Spleen (tissue), 11 donors: ENCODE measurements around the gene BFSP1. TPM values are rescaled to one million over a fixed set of nuclear protein-coding genes. Genes with fewer than 3 reads are reported as not detected.

Experiments
- DNase-seq: peaks from one replicate; pipeline ENCODE4 v3.0.0-alpha.2; 2020
- H3K27ac ChIP-seq, 8 donors: fragments of 200-600 bp; sonication (generic) in 7 of 8; 1 replicate in 4 of 8; 2 replicates in 4 of 8; pipeline versions ENCODE4 v1.5.0 to v1.8.0; 2016 to 2021; ENCODE audit warnings: inconsistent platforms in 4 of 8, mild to moderate bottlenecking in 4 of 8, moderate library complexity in 1 of 8
- H3K27me3 ChIP-seq, 7 donors: fragments of 200-600 bp; sonication (generic) in 6 of 7; replicated peaks in 1 of 7; 1 replicate in 4 of 7; 2 replicates in 3 of 7; pipeline versions ENCODE4 v1.5.0 to v1.8.0; 2016 to 2021; ENCODE audit warnings: inconsistent platforms in 3 of 7, mild to moderate bottlenecking in 1 of 7
- H3K36me3 ChIP-seq, 6 donors: fragments of 200-600 bp; sonication (generic) in 5 of 6; 1 replicate in 4 of 6; 2 replicates in 2 of 6; pipeline versions ENCODE4 v1.5.0 to v1.8.0; 2016 to 2021; ENCODE audit warnings: inconsistent platforms in 2 of 6
- H3K4me1 ChIP-seq, 6 donors: fragments of 200-600 bp; sonication (generic) in 5 of 6; 1 replicate in 3 of 6; 2 replicates in 3 of 6; pipeline versions ENCODE4 v1.5.0 to v1.8.0; 2016 to 2021; ENCODE audit warnings: inconsistent platforms in 3 of 6
- H3K4me3 ChIP-seq, 8 donors: fragments of 200-600 bp; sonication (generic) in 7 of 8; 1 replicate in 4 of 8; 2 replicates in 4 of 8; pipeline versions ENCODE4 v1.5.0 to v1.8.0; 2016 to 2021; ENCODE audit warnings: inconsistent platforms in 4 of 8, mild to moderate bottlenecking in 4 of 8, moderate library complexity in 2 of 8
- H3K9me3 ChIP-seq, 8 donors: fragments of 200-600 bp; sonication (generic) in 7 of 8; 1 replicate in 4 of 8; 2 replicates in 4 of 8; pipeline versions ENCODE4 v1.5.0 to v1.8.0; 2016 to 2021; ENCODE audit warnings: inconsistent platforms in 4 of 8
- CTCF ChIP-seq, 11 experiments: fragments of 200-600 bp in 7 of 11; fragments of 450-650 bp in 4 of 11; sonication (generic) in 4 of 11; IDR thresholded peaks in 8 of 11; conservative IDR thresholded peaks in 3 of 11; 1 replicate in 7 of 11; 2 replicates in 4 of 11; pipeline versions ENCODE4 v1.4.0 to v1.8.0; 2016 to 2021; ENCODE audit warnings: antibody characterized with exemption in 11 of 11, inconsistent platforms in 4 of 11, mild to moderate bottlenecking in 1 of 11
- POLR2A ChIP-seq, 3 donors: fragments of 450-650 bp; IDR thresholded peaks; one replicate each; pipeline ENCODE4 v1.5.1; 2017; ENCODE audit warnings: antibody characterized with exemption in 3 of 3, mild to moderate bottlenecking in 1 of 3
- POLR2AphosphoS5 ChIP-seq, 3 donors: sonication (generic); formaldehyde crosslinking; IDR thresholded peaks; one replicate each; pipeline ENCODE4 v1.5.1; 2017; ENCODE audit warnings: antibody characterized with exemption in 3 of 3
- WGBS, 5 donors: extraction: QIAGEN DNeasy Blood & Tissue Kit in 3 of 5; methylation state at CpG; one replicate each; pipeline versions ENCODE4 v1.1.5 to v1.1.7; 2013 to 2018; 5-methylcytosine and 5-hydroxymethylcytosine counted together
- intact Hi-C: fragments of 100-400 bp; cut with DNase I; formaldehyde crosslinking; loops from one replicate; pipeline ENCODE4 v1.15.0; 2023; ENCODE audit warnings: low total_unique reads
- polyA plus RNA-seq, 3 donors: library from polyadenylated mRNA; stranded (reverse); fragments of 200-250 nt; gene quantifications; one replicate each; pipeline ENCODE4 v1.2.1, GENCODE V29; 2013
- total RNA-seq, 7 donors: library from RNA; depleted of rRNA in 3 of 7; stranded (reverse); fragments of >200 nt in 3 of 7; fragmentation: NEBNext Ultra II Directional in 4 of 7; extraction: Animal tissue kit (Norgen Biotek cat#: 25700) in 4 of 7; gene quantifications; one replicate each; pipeline versions ENCODE4 v1.1.0 to v1.2.1, GENCODE V29; 2016 to 2021
- donor health status: healthy with polysubstance abuse.
- donor health status: DM: no; HTN: no; CAD: no; lungs with moderate emphysema.
- donor health status: DM: no; HTN: no; CAD: no.
- donor health status: Bipolar disorder and iron deficiency.
- donor health status: healthy.
- donor health status: DM: no; HTN: no; CAD: no.
- donor health status: DM: yes; HTN: yes; CAD: no.

BFSP1 gene
- total and polyA plus RNA-seq, 10 donors: 0.13 to 0.86 (median 0.41) TPM

- peaks cover 0 to 6% (median under 1%) of the 10 kb centered on the region in 6 donors for H3K4me1 ChIP-seq
- DNase-seq: no peak
- intact Hi-C loops: loop anchor here (5.0 to 10.0 kb wide), 3 partner anchors 80 to 458 kb away; no protein-coding TSS in a partner anchor
- H3K36me3 ChIP-seq: no peaks in the 10 kb centered on the region
- no peaks in the 10 kb centered on the region for H3K9me3 ChIP-seq
- peak in 1 of 3 donors; percentile 37 for TF ChIP-seq POLR2AphosphoS5 (IDR thresholded peaks at IDR 0.05)
- TF ChIP-seq CTCF (IDR thresholded peaks at IDR 0.05 in 8 of 11, conservative IDR thresholded peaks at IDR 0.05 in 3 of 11): peak; percentile 75 to 97 (median 87)
- no peak for TF ChIP-seq POLR2A (IDR thresholded peaks at IDR 0.05)
- 32 to 40% (median 35%) methylated on average over 6 of the region's 6 CpGs for WGBS, 5 donors
- peaks cover 0 to 25% (median 0%) of the 10 kb centered on the region in 7 donors for H3K27me3 ChIP-seq
- no peak overlapping the region for H3K4me3 ChIP-seq
- no peak overlapping the region for H3K27ac ChIP-seq
These were observed 5.8 kb upstream of the BFSP1 start for GRCh38 chr20:17536944-17537444.

- intact Hi-C loops: loop anchor here (10.0 kb wide), 2 partner anchors 371 to 461 kb away; no protein-coding TSS in a partner anchor
- whole genome bisulfite sequencing, 5 donors: 82 to 93% (median 89%) methylated on average over 3 of the region's 3 CpGs
- no peak for DNase-seq
These were observed 2.9 kb upstream of the BFSP1 start for GRCh38 chr20:17534077-17534476.

GRCh38 chr20:17533396-17533795, 2.2 kb upstream of the BFSP1 start:
- no peak for DNase-seq
- WGBS, 5 donors: 55 to 83% (median 79%) methylated on average over 1 of the region's 1 CpG

More at GRCh38 chr20:17534077-17534476, 2.9 kb upstream of the BFSP1 start:
- Histone ChIP-seq H3K27me3 (peaks cover 0 to 36% (median 11%) of the 10 kb centered on the region in 7 donors), H3K9me3 (no peaks in the 10 kb centered on the region), H3K4me1 (peaks cover 0 to 26% (median 15%) of the 10 kb centered on the region in 6 donors), H3K27ac (no peak overlapping the region), H3K36me3 (no peaks in the 10 kb centered on the region), H3K4me3 (no peak overlapping the region)
- TF ChIP-seq POLR2AphosphoS5 (IDR thresholded peaks at IDR 0.05) (no peak), CTCF (IDR thresholded peaks at IDR 0.05 in 8 of 11, conservative IDR thresholded peaks at IDR 0.05 in 3 of 11) (no peak), POLR2A (IDR thresholded peaks at IDR 0.05) (no peak)

More at GRCh38 chr20:17533396-17533795, 2.2 kb upstream of the BFSP1 start:
- TF ChIP-seq CTCF (IDR thresholded peaks at IDR 0.05 in 8 of 11, conservative IDR thresholded peaks at IDR 0.05 in 3 of 11) (no peak), POLR2A (IDR thresholded peaks at IDR 0.05) (no peak), POLR2AphosphoS5 (IDR thresholded peaks at IDR 0.05) (no peak)
- intact Hi-C loops: loop anchor here (10.0 kb wide), 2 partner anchors 371 to 461 kb away; no protein-coding TSS in a partner anchor
- no peaks in the 10 kb centered on the region for H3K9me3 ChIP-seq
- no peaks in the 10 kb centered on the region for H3K36me3 ChIP-seq
- no peak overlapping the region for H3K27ac ChIP-seq
- H3K4me3 ChIP-seq: no peak overlapping the region
- peaks cover 0 to 26% (median 15%) of the 10 kb centered on the region in 6 donors for H3K4me1 ChIP-seq
- H3K27me3 ChIP-seq: peaks cover 0 to 36% (median 11%) of the 10 kb centered on the region in 7 donors
